Right hindlimb (tissue), 1 donor: Measurements from ENCODE around the gene RPL28.
"Not testable (repeated sequence)": the region's sequence is repeated elsewhere in the genome, so short reads cannot be mapped to it uniquely, and the experiment has no call there.

Source experiments
- DNase-seq: peaks from one replicate; pipeline ENCODE4 v3.0.0-alpha.2; 2018

Gene RPL28

DNA sequence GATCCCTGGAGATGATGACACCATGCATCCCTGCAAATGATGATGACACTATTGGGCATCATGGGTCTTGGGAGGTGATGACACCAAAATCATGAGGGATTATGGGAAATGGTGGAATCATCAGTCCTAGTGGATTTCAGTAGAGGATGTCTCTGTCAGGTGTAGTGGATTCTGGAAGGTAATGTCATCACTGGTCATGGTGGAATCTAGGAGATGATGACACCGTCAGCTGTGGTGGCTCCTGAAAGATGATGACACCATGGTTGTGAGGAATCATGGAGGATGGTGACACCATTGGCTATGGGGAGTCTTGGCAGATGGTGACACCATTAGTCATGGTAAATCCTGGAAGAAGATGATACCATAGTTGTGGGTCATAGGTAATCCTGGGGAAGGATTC is 45.5 kb downstream of the RPL28 start:
- no peak for DNase-seq

DNA sequence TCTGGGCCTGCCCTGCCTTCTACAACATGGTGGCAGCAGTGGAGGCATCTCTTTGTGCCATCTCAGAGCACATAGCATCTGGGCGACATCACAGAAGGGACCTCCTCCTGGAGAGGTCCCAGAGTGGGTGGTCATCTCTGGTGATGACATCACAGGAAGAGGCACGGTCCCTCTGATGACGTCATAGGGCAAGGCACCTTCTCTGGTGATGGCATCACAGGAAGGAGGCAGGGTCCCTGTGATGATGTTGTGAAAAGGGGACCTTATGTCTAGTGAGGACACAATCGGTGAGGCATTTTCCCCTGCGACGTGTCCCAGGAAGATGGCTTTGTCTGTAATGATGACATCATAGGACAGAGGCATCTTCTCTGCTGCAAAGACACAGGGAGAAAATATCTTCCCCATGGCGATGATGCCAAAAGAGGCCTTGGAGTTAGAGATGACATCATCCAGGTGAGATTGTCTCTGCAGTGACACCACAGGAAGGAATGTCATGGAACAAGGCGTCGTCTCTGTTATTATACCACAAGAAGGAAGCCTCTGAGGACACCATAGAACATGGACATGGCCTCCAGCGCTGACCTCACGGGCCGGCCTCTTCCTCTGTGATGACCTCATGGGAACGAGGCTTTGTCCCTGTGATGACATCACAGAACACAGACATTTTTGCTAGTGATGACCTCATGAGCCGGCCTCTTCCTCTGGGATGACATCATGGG is 46.7 kb downstream of the RPL28 start:
- DNase-seq = no peak

GRCh38 chr19:55433292-55433691 is 47.6 kb downstream of the RPL28 start:
- DNase-seq = no peak

- DNase-seq = no peak
Measured at GRCh38 chr19:55434356-55434919, 48.7 kb downstream of the RPL28 start.

GRCh38 chr19:55435020-55435419 is 49.3 kb downstream of the RPL28 start:
- no peak for DNase-seq

DNA sequence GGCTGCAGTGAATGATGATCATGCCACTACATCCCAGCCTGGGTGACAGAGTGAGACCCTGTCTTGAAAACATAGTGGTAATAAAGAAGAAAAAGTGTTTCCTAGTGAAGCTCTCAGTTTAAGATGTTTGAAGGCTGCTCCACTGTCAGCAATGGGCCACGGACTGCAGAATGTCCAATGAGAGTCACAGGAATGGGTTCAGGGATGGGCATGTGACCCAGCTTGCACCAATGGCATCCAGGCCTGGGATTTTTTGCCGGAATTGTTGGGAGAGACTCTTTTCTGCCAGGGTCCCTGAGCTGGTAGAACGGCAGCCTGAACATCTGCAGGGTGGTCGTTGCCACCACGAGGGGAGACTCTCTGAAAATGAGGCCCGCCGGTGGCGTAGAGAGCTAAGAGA is 51.1 kb downstream of the RPL28 start:
- no peak for DNase-seq

GRCh38 chr19:55437410-55437809 is 51.7 kb downstream of the RPL28 start:
- DNase-seq = peak; percentile 82

DNA sequence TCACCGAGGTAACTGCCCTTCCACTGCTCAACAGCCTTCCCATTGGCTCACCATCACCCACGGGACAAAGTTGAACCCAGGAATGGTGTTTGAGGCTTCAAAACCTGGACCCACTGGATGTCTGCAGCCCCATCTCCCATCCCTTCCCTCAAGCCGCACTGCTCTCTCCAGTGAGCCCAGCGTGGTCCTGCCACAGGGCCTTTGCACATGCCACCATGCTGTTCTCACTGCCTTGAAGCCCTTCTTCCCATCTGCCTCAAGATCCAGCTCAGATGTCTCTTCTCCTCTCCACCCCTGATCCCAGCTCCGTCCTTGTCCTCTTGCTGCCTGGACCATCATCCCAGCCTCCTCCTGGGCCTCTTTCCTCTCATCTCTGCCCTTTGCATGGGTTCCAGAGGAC is 53.3 kb downstream of the RPL28 start:
- DNase-seq = no peak

DNA sequence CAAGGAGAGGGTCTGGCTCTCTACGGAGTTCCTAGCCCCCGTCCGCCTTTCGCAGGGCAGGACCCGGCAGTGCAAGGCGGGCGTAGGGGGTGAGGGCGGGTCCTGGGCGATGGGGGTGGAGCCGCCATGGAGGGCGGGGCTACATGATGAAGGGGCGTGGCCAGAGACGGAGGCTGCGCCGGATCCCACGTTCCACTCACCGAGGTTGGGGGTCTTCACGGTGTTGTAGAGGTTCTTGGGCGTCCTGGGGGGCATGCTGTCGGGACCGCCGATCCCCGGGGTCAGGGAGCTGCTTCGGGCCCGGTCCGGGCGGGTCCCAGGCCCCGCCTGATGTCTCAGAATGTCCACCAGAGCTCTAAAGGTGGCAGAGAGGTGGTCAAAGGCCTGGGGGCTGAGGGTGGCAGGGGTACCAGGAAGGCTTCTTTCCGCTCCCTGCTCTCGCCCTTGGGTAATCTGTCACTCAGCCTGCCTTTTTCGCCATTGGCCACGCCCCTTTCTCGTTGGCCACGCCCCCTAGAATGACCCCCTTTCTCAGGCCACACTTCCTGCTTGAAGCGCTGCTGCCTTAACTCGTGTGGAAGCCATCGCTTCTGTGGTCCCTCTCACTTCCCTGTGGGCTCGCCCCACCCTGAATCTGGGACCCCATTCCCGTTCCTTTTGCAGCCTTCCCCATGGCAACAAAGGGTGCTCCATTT is 54.8 kb downstream of the RPL28 start:
- DNase-seq = no peak

DNA sequence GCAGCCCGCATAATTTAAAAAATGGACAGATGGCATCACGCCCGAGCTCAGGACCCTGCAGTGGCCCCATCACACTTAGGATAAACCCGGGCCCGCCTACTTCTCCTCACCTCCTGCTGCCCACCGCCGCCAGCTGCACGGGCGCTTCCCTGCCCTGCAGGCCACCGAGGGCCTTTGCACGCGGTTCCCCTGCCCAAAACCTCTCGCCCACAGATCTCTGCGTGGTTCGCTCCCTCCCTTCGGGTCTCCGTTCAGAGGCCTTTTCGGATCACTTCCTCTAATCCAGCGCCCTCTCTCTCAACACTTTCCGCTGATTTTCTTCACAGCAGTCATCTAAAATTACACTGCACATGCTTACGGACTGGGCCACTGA is 55.6 kb downstream of the RPL28 start:
- no peak for DNase-seq

- no peak for DNase-seq
Measured at GRCh38 chr19:55441692-55442321, 56.1 kb downstream of the RPL28 start.

GRCh38 chr19:55442372-55442961 is 56.7 kb downstream of the RPL28 start:
- no peak for DNase-seq

DNA sequence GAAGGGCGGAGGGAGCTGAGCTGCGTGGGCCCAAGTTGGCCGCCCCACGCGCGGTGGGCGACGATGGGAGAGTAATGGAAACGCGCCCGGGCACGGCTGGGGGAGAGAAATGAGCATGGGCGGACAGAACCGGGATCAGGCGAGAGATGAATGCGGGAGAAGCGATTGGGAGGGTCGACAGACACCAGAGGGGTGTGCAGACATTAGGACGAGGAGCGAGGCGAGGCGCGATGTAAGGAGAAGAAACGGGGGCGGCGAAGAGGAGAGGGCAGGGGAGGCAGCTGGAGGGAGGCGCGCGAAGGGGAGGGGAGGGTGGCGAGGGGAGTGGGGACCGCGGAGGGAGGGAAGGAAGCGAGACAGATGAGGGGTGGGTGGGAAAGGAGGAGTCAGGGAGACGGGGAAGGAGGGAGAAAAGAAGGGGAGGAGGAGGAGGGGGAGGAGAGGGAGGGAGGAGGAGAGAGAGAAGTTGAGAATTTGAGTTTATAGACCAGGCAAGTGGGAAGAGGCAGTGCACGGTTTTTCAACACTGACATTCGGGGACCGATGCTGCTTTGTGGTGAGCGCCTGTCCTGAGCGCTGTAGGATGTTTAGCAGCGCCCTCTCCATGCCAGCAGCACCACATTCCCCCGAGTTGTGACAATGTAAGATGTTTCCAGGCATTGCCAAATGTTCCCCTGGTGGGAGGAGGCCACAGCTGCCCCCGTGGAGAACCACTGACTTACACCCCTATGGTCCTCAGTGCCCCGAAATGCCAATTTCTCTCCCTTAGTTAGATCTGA is 57.5 kb downstream of the RPL28 start, which contains the start of gene SHISA7:
Gene SHISA7 (minus strand): TSS at position 256 of the 779 bp plus-strand sequence. CDS start 437 bp downstream, outside the sequence.
- no peak for DNase-seq

DNA sequence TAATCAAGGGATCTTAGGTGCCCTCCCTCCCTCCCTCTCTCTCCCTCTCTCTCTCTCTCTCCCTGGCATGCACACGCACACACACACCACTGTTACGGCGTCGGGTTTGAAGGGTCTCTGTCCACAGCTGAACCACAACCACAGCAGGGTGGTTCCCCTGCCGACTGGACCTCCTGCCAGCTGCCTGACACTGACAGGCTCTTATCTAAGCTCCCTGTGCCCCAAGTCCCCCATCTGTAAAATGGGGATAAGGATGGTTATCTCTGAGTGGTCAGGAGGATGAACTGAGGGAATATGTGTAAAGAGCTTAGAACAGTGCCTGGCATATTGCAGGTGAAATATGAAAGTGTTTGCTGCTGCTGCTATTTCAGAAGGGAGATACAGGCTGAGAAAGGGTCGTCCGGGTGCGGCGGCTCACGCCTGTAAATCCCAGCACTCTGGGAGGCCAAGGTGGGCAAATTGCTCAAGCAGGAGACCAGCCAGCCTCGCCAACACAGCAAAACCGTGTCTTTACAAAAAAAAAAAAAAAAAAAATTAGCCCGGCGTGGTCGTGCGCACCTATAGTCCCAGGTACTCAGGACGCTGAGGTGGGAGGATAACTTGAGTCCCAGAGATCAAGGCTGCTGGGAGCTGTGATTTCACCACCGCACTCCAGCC is 58.2 kb downstream of the RPL28 start:
- DNase-seq = no peak

GRCh38 chr19:55444646-55445045 is 58.9 kb downstream of the RPL28 start:
- no peak for DNase-seq

DNA sequence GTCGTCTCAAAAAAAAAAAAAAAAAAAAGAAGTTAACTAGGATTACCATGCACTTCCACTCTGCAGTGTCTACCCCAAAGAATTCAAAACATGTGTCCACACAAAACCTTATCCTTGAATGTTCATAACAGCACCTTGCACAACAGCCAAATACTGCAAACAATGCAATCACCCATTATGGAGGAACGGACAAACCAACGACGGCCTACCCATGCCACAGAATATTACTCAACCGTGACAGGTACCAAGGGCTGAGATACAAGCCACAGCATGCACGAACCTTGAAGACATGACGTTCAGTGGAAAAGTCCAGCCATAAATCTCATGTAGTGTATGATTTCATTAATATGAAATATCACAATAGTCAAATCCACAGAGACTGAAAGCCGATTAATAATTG is 60.3 kb downstream of the RPL28 start:
- no peak for DNase-seq

GRCh38 chr19:55447421-55448174 is 61.9 kb downstream of the RPL28 start:
- no peak for DNase-seq

- not testable (repeated sequence) for DNase-seq
Measured at GRCh38 chr19:55448175-55448490, 62.4 kb downstream of the RPL28 start.

GRCh38 chr19:55449469-55449868 is 63.7 kb downstream of the RPL28 start:
- no peak for DNase-seq

GRCh38 chr19:55451163-55451964 is 65.6 kb downstream of the RPL28 start:
- DNase-seq = no peak
